Measurements from ENCODE around the gene LRCH1.
A peak's percentile ranks its signal among the peaks of the same experiment; 100 is the strongest.

LRCH1 gene

DNA sequence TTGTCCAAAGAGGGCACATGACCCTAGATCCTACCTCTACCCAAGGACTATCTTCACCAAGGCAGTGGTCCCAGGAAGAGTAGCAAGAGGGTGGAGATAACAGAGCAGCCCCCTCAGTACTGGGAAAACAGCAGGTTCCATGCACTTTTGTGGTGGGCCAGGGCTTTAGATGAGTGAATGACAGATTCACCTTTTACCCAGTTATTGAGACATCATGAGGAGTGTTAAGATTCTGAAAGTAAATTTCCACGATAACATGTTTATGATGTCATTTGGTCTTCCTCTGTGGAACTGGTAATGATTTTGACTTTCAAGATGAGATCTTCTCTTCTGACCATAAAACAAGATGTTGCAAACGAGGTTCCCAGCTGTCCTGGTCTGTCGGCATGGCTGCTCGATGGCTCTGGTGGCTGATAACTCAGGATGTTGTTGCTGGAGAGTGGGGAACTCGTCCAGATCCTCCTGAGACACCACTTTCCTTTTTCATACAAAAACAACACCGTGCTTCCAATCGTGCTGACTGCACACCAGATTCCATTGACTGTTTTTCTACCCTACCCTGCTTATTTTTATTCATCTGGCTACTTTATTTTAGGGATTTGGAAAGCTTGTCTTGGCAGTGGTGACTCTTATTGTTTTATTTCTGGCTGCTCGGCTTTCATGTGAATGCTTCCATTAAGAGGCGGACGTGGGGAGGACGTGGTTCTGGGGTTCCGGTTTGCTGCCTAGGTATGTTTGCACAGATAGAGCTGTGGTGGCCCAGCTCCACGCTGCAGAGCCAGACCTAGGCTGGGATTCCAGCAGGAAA is 88.5 kb downstream of the LRCH1 start:
- no peak for DNase-seq

DNA sequence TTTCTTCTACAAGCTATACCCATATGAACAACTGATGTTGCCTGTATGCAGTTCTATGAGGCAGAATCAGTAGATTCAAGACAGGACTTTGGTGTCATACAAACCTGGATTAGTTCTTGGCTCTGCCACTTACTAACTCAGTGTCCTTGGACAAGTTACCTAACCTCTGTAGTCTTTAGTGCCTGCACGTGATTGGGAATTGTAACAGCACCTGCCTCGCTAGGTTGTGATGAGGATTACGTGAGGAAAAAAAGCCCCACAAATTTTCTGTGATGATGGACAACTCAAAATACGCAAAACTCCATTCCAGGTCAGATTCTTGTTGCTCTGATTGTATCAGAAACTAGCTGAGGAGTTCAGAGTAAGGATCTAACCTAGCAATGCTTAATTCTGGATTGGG is 89.3 kb downstream of the LRCH1 start:
- no peak for DNase-seq

DNA sequence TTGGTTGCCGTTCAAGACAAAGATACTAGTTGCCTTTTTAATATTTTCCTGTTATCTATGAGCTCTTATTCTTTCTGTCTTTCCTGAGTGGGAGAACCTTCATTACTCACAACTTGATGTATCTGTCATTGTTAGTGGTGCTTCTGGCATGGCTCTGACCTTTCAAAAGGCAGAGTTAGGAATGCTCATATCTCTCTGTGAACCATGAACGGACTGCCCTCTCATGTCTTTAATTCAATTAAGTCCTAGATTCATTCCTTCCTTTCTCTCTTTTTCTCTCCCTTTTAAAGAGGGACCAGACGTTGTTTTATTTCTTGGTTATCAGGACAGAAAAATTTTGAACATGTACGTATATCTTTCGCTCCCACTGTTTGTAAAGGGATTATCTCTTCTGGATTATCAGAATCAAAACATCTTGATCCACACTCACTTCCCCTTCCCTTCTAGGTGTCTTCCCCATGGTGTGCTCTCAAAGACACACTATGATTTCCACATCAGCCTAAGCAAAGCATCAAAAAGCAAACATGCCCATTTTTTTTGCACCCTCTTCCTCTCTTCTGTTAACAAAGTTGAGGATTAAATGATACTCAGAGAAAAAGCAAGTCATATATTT is 90.3 kb downstream of the LRCH1 start:
- no peak for DNase-seq

DNA sequence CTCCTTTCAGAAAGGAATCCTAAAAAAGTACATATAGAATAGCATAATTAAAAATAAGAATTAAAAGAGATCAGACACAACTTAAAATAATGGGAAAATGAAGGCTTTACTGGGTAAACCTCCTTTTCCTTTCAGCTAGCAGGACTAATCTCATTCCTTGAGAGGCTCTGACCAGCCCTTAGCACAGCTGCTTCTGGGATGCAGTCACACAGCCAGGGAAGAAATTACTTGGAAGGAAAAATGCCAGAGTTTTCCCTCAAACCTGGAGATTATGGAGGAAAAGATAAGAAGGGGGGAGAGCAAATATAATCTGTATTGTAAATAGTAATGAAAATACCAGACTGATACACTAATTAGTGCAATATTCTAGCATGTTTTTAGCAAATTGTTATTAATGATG is 91.8 kb downstream of the LRCH1 start:
- DNase-seq = no peak

DNA sequence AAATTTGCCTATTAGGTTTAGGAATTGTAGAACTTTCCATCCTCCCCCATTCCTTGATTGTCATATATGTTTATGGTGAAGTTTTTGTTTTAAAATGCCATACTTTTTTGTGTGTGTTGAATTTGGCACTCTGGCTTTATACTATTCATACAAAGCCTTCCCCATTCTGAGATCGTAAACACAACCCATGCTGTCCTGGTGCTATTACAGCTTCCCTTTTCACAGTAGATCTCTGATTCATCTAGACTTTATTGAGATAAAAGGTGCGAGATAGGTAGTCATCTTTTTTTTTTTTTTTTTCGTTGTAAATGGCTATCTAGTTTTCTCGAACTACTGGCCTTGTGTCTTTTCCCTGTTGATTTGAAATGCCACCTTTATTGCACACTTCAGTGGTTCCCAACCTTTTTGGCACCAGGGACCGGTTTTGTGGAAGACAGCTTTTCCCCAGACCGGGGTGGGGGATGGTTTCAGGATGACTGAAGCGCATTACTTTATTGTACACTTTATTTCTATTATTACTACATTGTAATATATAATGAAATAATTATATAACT is 94.6 kb downstream of the LRCH1 start:
- DNase-seq = no peak

DNA sequence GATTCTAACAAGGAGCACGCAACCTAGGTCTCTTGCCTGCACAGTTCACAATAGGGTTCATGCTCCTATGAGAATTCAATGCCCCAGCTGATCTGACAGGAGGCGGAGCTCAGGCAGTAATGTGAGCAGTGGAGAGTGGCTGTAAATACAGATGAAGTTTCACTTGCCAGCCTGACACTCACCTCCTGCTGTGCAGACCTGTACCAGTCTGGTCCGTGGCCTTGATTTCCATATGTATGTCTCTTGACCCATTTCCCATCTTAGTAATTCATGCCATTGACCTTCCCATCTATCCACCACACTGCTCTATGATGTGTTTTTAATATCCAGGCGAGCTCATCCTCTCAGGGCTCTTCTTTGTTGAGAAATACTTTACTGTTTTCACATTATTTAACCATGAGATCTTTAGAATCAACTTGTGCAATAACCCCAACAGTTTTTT is 95.2 kb downstream of the LRCH1 start:
- no peak for DNase-seq

DNA sequence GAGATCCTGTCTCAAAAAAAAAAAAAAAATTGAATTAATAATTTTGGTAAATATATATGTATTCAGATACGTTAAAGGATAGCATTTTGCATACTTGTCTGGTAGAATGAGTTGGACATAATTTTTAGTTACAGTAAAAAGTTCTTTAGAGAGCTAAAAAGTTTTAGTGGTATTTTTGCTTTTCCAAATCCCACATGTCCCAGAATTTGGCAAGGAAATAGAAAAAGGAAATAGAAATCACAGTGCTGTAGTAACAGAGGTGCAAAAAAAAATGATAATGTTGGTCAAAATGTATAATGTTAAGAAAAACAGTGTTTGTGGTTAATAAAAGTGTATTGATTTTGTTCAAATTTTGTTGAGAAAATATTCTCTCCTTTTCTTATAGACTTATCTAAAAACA is 96.8 kb downstream of the LRCH1 start:
- no peak for DNase-seq

DNA sequence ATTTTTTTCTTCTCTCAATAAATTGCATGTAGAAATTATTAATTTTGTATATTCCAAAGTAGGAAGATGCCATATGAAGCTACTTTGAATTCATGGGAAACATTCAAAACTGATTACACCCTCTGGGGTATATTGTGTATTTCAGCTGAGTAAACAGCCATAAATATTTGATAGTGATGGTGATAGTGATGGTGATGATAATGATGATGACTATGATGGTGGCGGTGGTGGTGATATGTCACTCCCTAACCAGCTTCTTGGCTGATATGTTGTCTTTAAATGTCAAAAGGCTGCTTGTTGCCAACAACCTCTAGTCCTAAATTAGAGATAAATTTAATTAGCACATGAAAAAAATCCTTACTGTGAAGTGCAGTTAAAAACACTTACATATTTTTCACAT is 102.0 kb downstream of the LRCH1 start:
- no peak for DNase-seq

DNA sequence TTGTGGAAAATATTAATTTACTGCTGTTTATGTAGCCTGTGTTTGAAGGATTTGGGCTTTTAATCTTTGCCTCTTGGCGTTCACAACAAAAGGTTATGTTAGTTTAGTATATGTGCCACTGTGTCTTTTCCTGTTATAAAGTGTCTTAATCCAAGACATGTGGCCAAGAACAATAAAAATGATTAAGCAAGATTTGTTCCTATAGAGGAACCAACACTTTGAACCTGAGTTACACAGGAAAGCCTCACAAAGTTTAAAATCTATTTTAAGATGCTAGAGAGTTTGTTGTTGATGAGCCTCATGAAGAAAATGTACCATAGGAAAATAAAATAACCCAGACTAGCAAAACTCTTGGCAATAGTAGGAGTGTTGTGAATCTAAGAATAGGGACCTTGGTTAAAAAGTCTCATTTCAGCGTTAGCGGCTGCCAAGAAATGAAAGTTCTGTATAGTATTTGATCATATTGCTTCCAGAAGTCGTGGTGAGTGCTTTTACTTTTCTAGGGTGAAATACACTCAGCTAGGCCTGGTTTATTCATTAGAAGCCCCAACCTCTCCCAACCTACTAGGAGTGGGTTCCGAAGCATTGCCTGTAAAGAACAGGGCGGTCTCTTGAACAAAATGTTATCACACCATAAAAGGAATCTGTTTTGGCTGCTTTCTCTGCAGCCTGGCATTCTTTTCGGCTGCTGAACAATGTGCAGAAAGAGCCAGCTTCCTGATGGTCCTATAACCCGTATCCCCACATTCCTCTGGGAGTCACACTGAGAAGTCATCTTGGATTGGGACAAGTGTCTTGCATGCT is 102.6 kb downstream of the LRCH1 start:
- no peak for DNase-seq

DNA sequence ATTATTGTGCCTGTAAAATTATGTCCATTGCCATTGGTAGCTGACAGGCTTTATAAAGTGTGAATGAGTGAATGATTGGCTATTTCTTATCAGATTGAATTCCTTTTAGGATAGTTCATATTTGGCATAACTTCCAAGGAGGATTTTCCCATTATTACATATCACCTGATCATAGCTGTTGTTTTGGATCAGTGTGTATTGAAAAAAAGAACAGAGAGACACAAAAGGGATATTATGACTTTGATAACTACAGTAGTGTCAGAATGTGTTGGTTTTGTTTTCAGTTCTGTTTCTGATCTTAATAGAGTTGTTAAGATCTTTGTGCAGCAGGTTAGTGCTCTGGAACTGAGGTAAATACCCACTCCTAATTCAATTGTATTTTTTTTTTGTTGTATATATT is 103.8 kb downstream of the LRCH1 start:
- DNase-seq = no peak

DNA sequence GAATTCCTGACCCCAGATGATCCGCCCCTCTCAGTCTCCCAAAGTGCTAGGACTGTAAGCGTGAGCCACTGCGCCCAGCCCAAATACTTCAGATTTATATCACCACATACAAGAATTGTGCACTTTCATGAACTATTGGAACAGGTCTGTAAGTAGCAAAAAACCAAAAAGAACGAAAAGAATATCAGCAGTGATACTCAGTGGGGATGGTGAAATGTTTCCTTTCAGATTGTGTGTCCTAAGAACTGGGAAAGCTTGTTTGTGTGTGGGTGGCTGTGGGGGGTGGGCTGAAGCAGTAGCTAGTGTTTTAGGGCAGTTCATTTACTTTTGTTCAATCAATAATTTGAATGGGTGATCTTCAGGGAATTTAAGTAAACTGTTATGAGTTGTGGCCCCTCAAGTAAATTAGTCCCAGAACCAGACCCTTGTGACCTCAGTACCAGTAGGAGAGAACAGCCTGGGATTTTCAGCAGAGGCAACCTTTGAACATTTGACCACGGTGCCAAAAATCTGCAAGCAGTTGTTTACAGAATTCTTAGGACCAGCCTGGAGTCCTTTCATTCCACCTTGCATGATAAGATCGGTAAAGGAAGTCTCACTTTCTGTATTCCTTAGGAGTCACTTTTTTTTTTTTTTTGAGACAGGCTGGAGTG is 106.6 kb downstream of the LRCH1 start:
- DNase-seq = no peak

DNA sequence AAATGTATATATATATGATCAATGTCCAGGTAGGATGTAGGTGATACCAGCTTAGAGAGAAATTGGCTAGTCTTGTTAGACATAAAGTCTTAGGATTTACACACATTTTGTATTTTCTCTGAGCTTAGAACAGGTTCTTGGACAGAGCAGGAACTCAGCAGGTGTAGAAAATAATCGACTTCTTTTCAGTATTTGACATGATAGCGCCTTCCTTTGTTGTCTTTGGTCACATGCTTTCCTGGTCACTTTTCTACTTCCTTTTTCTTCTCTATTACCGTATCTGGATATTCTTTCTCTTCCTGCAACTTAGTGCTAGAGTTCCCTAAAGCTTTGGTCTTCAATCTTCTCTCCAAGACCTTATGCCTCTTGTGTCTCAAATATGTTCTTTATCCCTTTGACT is 107.4 kb downstream of the LRCH1 start:
- DNase-seq = no peak

DNA sequence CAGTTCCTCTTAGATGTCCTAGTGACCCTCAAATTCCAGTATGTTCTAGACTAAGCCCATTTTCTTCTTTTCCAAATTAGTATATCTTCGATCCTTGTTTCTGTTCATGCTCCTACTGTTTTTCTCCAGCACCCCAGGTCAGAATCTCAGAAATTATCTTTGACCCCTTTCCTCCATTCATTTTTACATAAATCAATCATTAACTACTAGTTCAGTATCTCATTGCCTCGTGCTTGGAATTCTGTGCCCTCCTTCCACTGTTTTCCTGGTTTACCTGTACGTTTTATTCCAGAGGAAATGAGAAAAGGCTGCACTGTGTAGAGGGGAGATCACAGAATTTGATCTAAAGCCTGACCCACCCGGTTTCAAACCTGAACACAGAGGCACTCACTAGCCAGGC is 107.9 kb downstream of the LRCH1 start:
- DNase-seq = no peak

DNA sequence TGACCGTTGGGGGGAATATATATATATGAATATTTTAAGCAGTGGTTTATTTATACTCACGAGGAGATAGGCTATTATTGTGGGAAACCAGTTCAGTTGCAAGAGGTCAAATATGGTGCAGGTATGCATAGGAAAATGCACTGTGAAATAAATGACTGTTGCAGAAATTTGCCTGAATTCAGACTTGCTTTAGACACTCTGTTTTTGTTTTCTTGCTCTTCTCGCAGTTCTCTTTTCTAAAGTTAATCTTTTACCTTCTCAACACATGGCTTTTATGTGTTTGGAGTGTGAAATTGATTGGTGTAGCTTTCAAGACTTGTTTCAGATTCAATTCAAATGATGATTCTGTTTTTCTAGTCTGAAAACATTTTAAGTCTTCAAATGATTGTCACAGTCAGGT is 109.7 kb downstream of the LRCH1 start:
- no peak for DNase-seq

DNA sequence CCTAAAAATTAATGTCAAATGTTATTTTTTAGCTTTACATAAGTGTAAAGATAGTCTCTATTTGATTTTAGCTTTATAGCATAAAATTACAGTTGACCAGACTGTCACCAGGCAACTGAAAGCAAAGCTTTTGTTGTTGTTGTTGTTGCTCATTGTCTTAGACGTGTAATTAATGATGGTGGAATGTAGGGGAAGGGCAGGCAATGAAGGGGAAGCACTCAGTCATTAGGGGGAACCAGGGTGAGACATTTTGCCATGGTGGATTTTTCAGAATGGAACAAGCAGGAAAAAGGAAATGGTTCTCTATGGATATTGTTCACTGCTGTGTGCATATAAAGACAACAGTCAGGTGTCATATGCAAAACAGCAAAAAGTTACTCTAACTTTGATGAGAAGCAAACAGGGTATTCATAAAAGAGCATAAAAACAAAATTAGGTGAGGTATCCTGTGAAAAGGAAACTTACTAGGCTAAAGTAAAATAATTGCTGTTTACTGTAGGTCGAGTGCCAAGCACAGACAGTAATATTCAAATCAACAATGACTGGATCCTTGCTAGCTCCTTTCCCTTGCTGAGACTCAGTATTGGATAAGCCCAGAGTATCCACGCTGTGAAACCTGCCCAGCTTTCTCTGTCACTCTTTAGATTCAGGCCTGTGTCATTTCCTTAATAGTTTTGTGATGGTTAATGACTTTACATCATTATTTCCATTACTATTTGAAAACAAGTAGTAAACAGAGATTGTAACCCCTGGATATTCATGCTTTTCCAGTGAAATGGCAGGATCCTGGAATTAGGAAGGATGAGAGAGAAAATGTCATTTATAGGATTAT is 110.5 kb downstream of the LRCH1 start:
- DNase-seq = no peak

DNA sequence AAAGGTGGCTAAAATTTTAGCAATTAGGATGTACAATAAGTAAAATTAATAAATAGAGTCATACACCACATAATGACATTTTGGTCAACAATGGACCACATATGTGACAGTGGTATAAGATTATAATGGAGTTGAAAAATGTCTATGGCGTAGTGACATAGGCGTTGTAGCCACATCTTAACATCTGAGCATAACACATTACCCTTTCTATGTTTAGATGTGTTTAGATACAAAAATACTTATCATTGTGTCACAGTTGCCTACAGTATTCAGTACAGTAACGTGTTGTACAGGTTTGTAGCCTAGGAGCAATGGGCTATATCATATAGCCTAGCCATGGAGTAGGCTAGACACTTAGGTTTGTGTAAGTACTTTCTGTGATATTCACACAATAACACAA is 111.2 kb downstream of the LRCH1 start:
- no peak for DNase-seq

DNA sequence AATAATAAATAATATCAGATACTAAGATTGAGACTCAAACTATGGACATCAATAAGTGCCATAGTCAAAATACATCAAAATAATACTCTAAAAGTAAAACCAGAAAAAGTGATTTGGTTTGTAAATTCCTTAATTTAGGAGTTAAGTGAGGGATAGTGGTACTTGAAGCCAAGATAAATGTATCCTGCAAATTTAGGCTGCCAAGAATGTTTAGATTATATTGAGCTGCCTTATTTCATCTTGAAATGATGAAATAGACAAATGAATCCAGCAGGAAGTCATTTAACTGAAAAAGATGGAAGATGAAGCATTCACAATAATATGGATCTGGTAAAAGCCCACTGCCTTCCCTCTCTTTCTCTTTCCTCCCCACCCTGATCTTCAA is 112.3 kb downstream of the LRCH1 start:
- no peak for DNase-seq

DNA sequence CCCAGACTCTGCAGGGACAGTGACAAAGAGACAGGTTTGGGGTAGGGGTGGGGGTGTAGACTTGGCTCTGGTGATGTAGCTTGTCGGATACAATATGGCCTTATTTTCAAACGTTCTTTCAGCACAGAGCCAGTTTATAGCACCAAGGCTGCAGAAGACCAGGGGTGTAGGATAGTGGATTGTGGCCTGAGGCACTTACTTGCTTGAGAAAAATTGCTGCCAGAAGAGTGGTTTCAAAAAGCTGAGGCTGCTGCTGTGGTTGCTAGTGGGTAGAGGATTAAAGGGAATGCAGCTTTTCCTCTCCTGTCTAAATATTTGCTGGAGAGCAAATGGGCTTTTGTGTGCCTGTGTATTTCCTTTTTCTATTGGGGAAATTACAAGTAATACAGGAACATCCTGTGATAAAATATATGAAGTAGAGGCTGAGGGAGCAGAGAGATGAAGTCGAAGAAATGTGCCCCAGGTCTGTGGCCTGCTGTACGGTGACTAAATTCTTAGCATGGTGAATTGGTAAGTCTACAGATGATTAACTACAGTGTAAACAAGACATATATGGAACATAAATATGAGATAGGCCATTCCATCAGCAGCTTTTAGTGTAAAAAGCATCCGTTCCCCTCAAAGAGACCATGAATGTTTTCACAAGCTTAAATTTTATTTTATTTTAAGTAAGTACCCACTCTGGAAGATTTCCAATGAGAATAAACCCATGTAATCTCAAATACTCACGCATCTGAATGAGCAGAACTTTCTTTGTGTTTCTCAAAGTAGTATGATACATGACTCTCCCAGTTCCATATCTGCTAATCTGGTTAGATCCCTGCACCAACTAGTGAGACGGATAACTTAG is 112.9 kb downstream of the LRCH1 start:
- DNase-seq = peak; percentile 5

DNA sequence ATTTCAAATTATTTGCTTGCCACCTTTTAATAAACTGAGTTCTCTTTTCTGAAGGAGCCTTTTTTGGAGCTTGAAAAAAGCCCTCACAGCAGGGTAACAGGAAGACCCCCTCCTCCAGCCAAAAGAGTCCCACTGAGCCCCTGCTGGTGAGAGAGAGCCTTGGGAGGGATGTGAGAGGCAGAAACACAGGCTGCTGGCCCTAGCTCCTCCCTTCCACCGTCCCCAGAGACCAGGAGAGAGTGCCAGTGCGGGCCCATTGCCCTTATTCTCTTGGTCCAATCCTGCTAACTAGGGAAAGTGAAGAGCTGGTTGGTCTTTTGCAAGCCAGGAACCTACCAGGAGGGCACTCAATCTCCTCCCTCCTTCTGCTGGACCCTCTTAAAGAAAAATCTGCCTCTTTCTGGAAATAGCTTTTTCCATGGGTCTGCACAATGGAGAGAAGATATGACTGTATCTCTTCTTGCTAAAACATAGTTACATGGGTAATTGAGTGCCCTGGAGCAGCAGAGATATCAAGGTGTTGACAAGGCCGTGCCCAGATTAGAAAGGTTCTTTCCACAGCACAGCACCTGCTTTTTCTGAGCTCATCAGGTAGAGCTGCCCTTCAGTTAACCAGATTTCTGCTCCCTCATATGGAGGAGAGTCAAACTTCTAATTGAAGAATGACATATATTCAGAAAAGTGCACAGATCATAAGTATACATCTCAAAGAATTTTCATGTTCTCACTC is 113.9 kb downstream of the LRCH1 start:
- no peak for DNase-seq

DNA sequence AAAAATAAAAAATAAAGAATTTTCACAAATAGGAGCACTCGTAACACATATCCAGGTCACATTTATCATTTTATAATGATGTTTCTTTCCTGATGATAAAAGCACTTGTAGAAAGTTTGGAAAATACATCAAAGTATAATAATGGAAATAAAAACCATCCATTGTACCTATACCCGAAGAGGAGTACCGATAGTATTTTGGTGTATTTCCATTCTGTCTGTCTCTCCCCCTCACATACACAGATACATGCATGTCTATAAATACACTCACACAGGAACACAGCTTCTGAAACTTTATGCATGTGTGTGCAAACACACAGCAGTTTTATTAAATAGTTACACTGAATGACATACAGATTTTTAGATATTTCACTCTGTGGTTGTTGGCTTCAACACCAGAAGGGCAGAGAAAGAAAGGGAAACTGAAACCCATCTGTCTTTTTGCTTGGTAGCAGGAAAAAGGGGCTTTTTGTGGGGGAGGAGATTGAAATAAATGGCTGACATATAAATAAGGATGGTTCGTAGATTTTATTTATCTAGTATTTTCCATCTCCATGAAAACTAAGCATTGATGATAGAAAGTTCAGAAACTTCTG is 114.8 kb downstream of the LRCH1 start:
- DNase-seq = no peak
